ENCODE data around the gene CAMK1D.

GRCh38 chr10:12735843-12736462 is 386.6 kb downstream of the CAMK1D start:
- no peak for TF ChIP-seq GATA3 (IDR thresholded peaks at IDR 0.05; ENCODE audit: low read depth, low read length)
- peak; percentile 37; the same call in 1 of the 2 replicates for TF ChIP-seq GATA2 (IDR thresholded peaks at IDR 0.05; ENCODE audit: low read depth, low read length)
